A549 (cell line): ENCODE results near the gene HBG1. TPM values are rescaled to one million over a fixed set of nuclear protein-coding genes. Genes with fewer than 3 reads are reported as not detected.

ENCODE experiments used
- ATAC-seq, 2 experiments: fragments of 200-7000 bp in 1 of 2; fragments of >200 bp in 1 of 2; cut with Nextera tagmentation in 1 of 2; cut with Tn5 transposase in 1 of 2; 3 replicates each; pipeline versions ENCODE4 v1.8.0 to v1.9.1; 2018 to 2020; ENCODE audit warnings: mild to moderate bottlenecking in 1 of 2, moderate library complexity in 1 of 2
- CTCF ChIA-PET: fragments of 300-600 bp; sonication (Branson Sonifier 250); formaldehyde crosslinking; extraction: SDS; loops from one replicate; lab custom pipeline; 2021; ENCODE audit warnings: antibody characterized with exemption, inconsistent platforms; lab: Yijun Ruan, JAX
- POLR2A ChIA-PET: fragments of 350-600 bp; formaldehyde crosslinking; extraction: SDS; loops from one replicate; lab custom pipeline; 2021; ENCODE audit warnings: antibody characterized with exemption, inconsistent platforms; lab: Yijun Ruan, JAX
- DNase-seq, 2 experiments: peaks; one replicate each; pipeline versions ENCODE4 v3.0.0 to v3.0.0-alpha.2; 2011 to 2016; ENCODE audit warnings: low read depth in 1 of 2, low spot score in 1 of 2
- FAIRE-seq: peaks from 2 replicates; lab custom pipeline; 2011; peaks lifted over from hg19 to GRCh38; lab: Jason Lieb, UNC
- H3K27ac ChIP-seq, 2 experiments: fragments of >200 bp; sonication (Bioruptor Twin); formaldehyde crosslinking; 3 replicates each; pipeline ENCODE4 v1.5.1; 2016 to 2017
- H3K4me1 ChIP-seq: fragments of >200 bp; sonication (Bioruptor Twin); formaldehyde crosslinking; 3 replicates; pipeline ENCODE4 v1.6.1; 2016
- H3K4me2 ChIP-seq: fragments of >200 bp; sonication (Bioruptor Twin); formaldehyde crosslinking; 3 replicates; pipeline ENCODE4 v1.6.1; 2016
- H3K4me3 ChIP-seq: fragments of >200 bp; sonication (Bioruptor Twin); formaldehyde crosslinking; 3 replicates; pipeline ENCODE4 v1.5.1; 2016
- H3K9me3 ChIP-seq: fragments of >200 bp; sonication (Bioruptor Twin); formaldehyde crosslinking; 3 replicates; pipeline ENCODE4 v1.6.1; 2016
- CBX2 ChIP-seq: fragments of 200-600 bp; sonication (generic); IDR thresholded peaks from 2 replicates; pipeline ENCODE4 v1.6.1; 2016; ENCODE audit warnings: low read depth, mild to moderate bottlenecking, borderline replicate concordance
- CHD4 ChIP-seq: fragments of 200-600 bp; sonication (generic); IDR thresholded peaks from 2 replicates; pipeline ENCODE4 v1.6.1; 2016; ENCODE audit warnings: antibody characterized with exemption, mild to moderate bottlenecking, borderline replicate concordance
- E2F6 ChIP-seq: IDR thresholded peaks from 2 replicates; pipeline ENCODE4 v1.6.1; 2012; ENCODE audit warnings: low read depth, borderline replicate concordance
- ELK1 ChIP-seq: fragments of 150-350 bp; IDR thresholded peaks from 2 replicates; pipeline ENCODE4 v1.6.1; 2014; ENCODE audit warnings: low read depth, mild to moderate bottlenecking, low read length
- ESRRA ChIP-seq: fragments of 150-350 bp; IDR thresholded peaks from 2 replicates; pipeline ENCODE4 v1.6.1; 2014; ENCODE audit warnings: mild to moderate bottlenecking, low read length, borderline replicate concordance
- FOXS1 ChIP-seq: fragments of 250-450 bp; sonication (Bioruptor Pico); IDR thresholded peaks from 2 replicates; pipeline ENCODE4 v1.5.0; 2020; ENCODE audit warnings: mild to moderate bottlenecking, moderate library complexity
- HES2 ChIP-seq: fragments of >200 bp; sonication (Bioruptor Twin); formaldehyde crosslinking; IDR thresholded peaks from 2 replicates; pipeline ENCODE4 v1.6.1; 2016
- HOXA7 ChIP-seq: fragments of 250-450 bp; sonication (Bioruptor Pico); IDR thresholded peaks from 2 replicates; pipeline ENCODE4 v1.5.0; 2020; ENCODE audit warnings: mild to moderate bottlenecking, moderate library complexity
- JUNB ChIP-seq: fragments of >200 bp; sonication (Bioruptor Twin); formaldehyde crosslinking; IDR thresholded peaks from 2 replicates; pipeline ENCODE4 v1.6.1; 2016
- MAZ ChIP-seq: fragments of 150-350 bp; IDR thresholded peaks from 2 replicates; pipeline ENCODE4 v1.6.1; 2014; ENCODE audit warnings: antibody characterized with exemption, low read depth, low read length, borderline replicate concordance
- MYC ChIP-seq: IDR thresholded peaks from 2 replicates; pipeline ENCODE4 v1.6.1; 2012; ENCODE audit warnings: mild to moderate bottlenecking, inconsistent platforms, low read length, improper control_type of control experiment, borderline replicate concordance
- NFE2L2 ChIP-seq: fragments of 150-350 bp; conservative IDR thresholded peaks from 2 replicates; pipeline ENCODE4 v1.6.1; 2014; ENCODE audit warnings: low read length
- NR3C1 ChIP-seq: fragments of >200 bp; sonication (Bioruptor Twin); formaldehyde crosslinking; IDR thresholded peaks from 3 replicates; pipeline ENCODE4 v1.6.1; 2017
- PBX3 ChIP-seq: IDR thresholded peaks from 2 replicates; pipeline ENCODE4 v1.6.1; 2012
- POLR2AphosphoS2 ChIP-seq: conservative IDR thresholded peaks from 2 replicates; pipeline ENCODE4 v1.6.1; 2012; ENCODE audit warnings: low read length, improper control_type of control experiment, inconsistent platforms
- RCOR1 ChIP-seq: fragments of 150-350 bp; IDR thresholded peaks from 2 replicates; pipeline ENCODE4 v1.6.1; 2014; ENCODE audit warnings: antibody characterized with exemption, low read length, low read depth
- RFX5 ChIP-seq: fragments of 450-650 bp; IDR thresholded peaks from 2 replicates; pipeline ENCODE4 v1.7.1; 2014; ENCODE audit warnings: antibody characterized with exemption, mild to moderate bottlenecking, moderate library complexity
- SMC3 ChIP-seq: fragments of >200 bp; sonication (Bioruptor Twin); formaldehyde crosslinking; IDR thresholded peaks from 3 replicates; pipeline ENCODE4 v1.6.1; 2018; ENCODE audit warnings: inconsistent platforms
- TP53 ChIP-seq: fragments of 250-450 bp; sonication (Bioruptor Pico); IDR thresholded peaks from 2 replicates; pipeline ENCODE4 v1.5.0; 2021; ENCODE audit warnings: mild to moderate bottlenecking, moderate library complexity
- ZC3H11A ChIP-seq: fragments of 450-650 bp; IDR thresholded peaks from 2 replicates; pipeline ENCODE4 v1.6.1; 2014; ENCODE audit warnings: antibody characterized with exemption, mild to moderate bottlenecking
- ZFP36 ChIP-seq: fragments of 450-650 bp; IDR thresholded peaks from 2 replicates; pipeline ENCODE4 v1.6.1; 2014; ENCODE audit warnings: borderline replicate concordance; ENCODE audit not compliant: partially characterized antibody
- ZSCAN20 ChIP-seq: fragments of 250-450 bp; sonication (Bioruptor Pico); IDR thresholded peaks from 2 replicates; pipeline ENCODE4 v1.8.0; 2022; ENCODE audit warnings: mild to moderate bottlenecking, moderate library complexity
- WGBS: methylation state at CpG from one replicate; pipeline ENCODE4 v1.1.6; 2017; ENCODE audit errors: missing lambda C conversion rate; 5-methylcytosine and 5-hydroxymethylcytosine counted together
- polyA plus RNA-seq, 4 experiments: library from polyadenylated mRNA; depleted of rRNA in 3 of 4; stranded (reverse); fragments of >200 nt; fragmentation: RNase III in 1 of 4; extraction: RNeasy Plus Mini Kit Qiagen cat#74134 plus additional on column Dnase treatment in 1 of 4; gene quantifications; 2 replicates in 3 of 4; 3 replicates in 1 of 4; pipeline ENCODE4 v1.2.3, GENCODE V29; 2011 to 2017

HBG1 gene
- polyA plus RNA-seq, 2 of the 4 experiments (the other 2 are of a cell fraction): not detected

GRCh38 chr11:5229796-5230195, 19.9 kb downstream of the HBG1 start:
- H3K4me1 ChIP-seq: no peaks in the 10 kb centered on the region
- no peak overlapping the region for H3K4me3 ChIP-seq
- ChIA-PET CTCF (interaction anchor here (0.8 to 1.5 kb wide), 2 partner anchors 21 to 57 kb away, joined by 3 to 4 read pairs; no protein-coding TSS in a partner anchor), POLR2A (no interaction called here)
- ATAC-seq: no peak
- no peaks in the 10 kb centered on the region for H3K9me3 ChIP-seq
- no peak for TF ChIP-seq ZSCAN20
- no peak for TF ChIP-seq HES2
- TF ChIP-seq NFE2L2: no peak
- no peak for TF ChIP-seq ZFP36
- no peak for TF ChIP-seq NR3C1
- TF ChIP-seq RFX5: no peak
- no peak for TF ChIP-seq ESRRA
- TF ChIP-seq ZC3H11A: no peak
- TF ChIP-seq ELK1: no peak
- TF ChIP-seq MYC: no peak
- no peak for TF ChIP-seq SMC3
- no peak for TF ChIP-seq CBX2
- no peak for TF ChIP-seq E2F6
- TF ChIP-seq MAZ: no peak
- WGBS: 64% methylated on average over 2 of the region's 2 CpGs
- DNase-seq: no peak
- FAIRE-seq: no peak
- no peak overlapping the region for H3K27ac ChIP-seq
- no peak overlapping the region for H3K4me2 ChIP-seq

- Histone ChIP-seq H3K4me2 (no peak overlapping the region), H3K27ac (no peak overlapping the region), H3K9me3 (no peaks in the 10 kb centered on the region), H3K4me1 (no peaks in the 10 kb centered on the region), H3K4me3 (no peak overlapping the region)
- FAIRE-seq (no peak), ATAC-seq (no peak), DNase-seq (no peak)
- ChIA-PET CTCF (interaction anchor here (0.8 kb wide), 1 partner anchor 22 kb away, joined by 4 read pairs; no protein-coding TSS in a partner anchor), POLR2A (no interaction called here)
- 85% methylated on average over 1 of the region's 1 CpG for WGBS
- TF ChIP-seq ESRRA: no peak
- no peak for TF ChIP-seq MYC
- TF ChIP-seq JUNB: no peak
- TF ChIP-seq PBX3: no peak
- TF ChIP-seq, all 56 proteins: peak for 0
Measured at GRCh38 chr11:5229356-5229755, 20.3 kb downstream of the HBG1 start.

- FAIRE-seq: no peak
- TF ChIP-seq ZC3H11A (no peak), RFX5 (no peak), HOXA7 (CRISPR knock-in tag) (no peak), JUNB (no peak), E2F6 (no peak), POLR2AphosphoS2 (no peak), CHD4 (no peak), ELK1 (no peak), FOXS1 (CRISPR knock-in tag) (no peak), TP53 (CRISPR knock-in tag) (no peak), RCOR1 (no peak)
- WGBS: 52% methylated on average over 5 of the region's 5 CpGs
- ChIA-PET POLR2A (no interaction called here), CTCF (interaction anchor here (1.0 kb wide), 1 partner anchor 24 kb away, joined by 3 read pairs; no protein-coding TSS in a partner anchor)
- Histone ChIP-seq H3K9me3 (no peaks in the 10 kb centered on the region), H3K4me1 (no peaks in the 10 kb centered on the region), H3K27ac (no peak overlapping the region), H3K4me3 (no peak overlapping the region), H3K4me2 (no peak overlapping the region)
- ATAC-seq: no peak
- DNase-seq: no peak
Measured at GRCh38 chr11:5228124-5228523, 21.5 kb downstream of the HBG1 start.
